Colonic mucosa (tissue), 4 donors: Measurements from ENCODE around the gene RFX4. TPM values are rescaled to one million over a fixed set of nuclear protein-coding genes. Genes with fewer than 3 reads are reported as not detected.

Experiments used
- DNase-seq: peaks from one replicate; pipeline ENCODE4 v3.0.0-alpha.2; 2020
- H3K27ac ChIP-seq: fragments of 200-600 bp; one replicate; pipeline ENCODE4 v1.8.0; 2021
- H3K27me3 ChIP-seq: fragments of 200-600 bp; one replicate; pipeline ENCODE4 v1.8.0; 2021
- H3K36me3 ChIP-seq: fragments of 200-600 bp; one replicate; pipeline ENCODE4 v1.8.0; 2021
- H3K4me1 ChIP-seq: fragments of 200-600 bp; one replicate; pipeline ENCODE4 v1.8.0; 2021; ENCODE audit warnings: mild to moderate bottlenecking
- H3K4me3 ChIP-seq: fragments of 200-600 bp; one replicate; pipeline ENCODE4 v1.8.0; 2021
- H3K9ac ChIP-seq, 2 donors: one replicate each; pipeline ENCODE4 v1.7.0; 2013; ENCODE audit warnings: control low read depth in 2 of 2, low read depth in 2 of 2, low read length in 2 of 2
- H3K9me3 ChIP-seq: fragments of 200-600 bp; one replicate; pipeline ENCODE4 v1.8.0; 2021
- intact Hi-C: fragments of 100-400 bp; cut with DNase I; formaldehyde crosslinking; loops from one replicate; pipeline ENCODE4 v1.14.1; 2022
- total RNA-seq, 2 donors: library from RNA; stranded (reverse); fragmentation: NEBNext Ultra II Directional in 1 of 2; extraction: Animal tissue kit (Norgen Biotek cat#: 25700) in 1 of 2; gene quantifications; one replicate each; pipeline ENCODE4 v1.2.1, GENCODE V29; 2021
- TF ChIP-seq, protein P1 (sequence below): fragments of 200-600 bp; IDR thresholded peaks from one replicate; pipeline ENCODE4 v1.8.0; 2022; ENCODE audit warnings: antibody characterized with exemption, mild to moderate bottlenecking
- donor health status: healthy.
- donor health status: DM: no; HTN: no; CAD: no.
- donor health status: DM: no; HTN: no; CAD: no.

The RFX4 gene
- total RNA-seq, 2 donors from 2014 or later = not detected

DNA sequence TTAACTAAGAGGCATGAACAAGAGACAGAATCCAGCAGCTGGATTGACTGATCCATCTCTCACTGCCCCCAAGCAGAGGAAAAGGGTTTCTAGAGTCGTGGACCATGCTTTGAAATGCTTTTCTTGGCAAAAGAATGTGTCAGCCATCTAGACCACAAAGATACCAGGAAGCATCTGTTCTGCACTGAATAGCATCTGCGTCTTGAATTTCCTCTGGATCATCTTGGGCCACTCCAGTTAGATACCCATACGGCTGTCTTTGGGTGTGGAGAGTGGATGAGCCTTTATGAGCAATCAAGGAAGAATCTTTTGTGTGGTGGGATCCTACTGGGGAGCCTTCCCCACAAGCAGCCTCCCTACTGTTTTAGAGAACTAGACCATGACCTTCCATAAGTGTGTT is 16.0 kb upstream of the RFX4 start:
- H3K36me3 ChIP-seq = no peaks in the 10 kb centered on the region
- TF ChIP-seq, protein P1, sequence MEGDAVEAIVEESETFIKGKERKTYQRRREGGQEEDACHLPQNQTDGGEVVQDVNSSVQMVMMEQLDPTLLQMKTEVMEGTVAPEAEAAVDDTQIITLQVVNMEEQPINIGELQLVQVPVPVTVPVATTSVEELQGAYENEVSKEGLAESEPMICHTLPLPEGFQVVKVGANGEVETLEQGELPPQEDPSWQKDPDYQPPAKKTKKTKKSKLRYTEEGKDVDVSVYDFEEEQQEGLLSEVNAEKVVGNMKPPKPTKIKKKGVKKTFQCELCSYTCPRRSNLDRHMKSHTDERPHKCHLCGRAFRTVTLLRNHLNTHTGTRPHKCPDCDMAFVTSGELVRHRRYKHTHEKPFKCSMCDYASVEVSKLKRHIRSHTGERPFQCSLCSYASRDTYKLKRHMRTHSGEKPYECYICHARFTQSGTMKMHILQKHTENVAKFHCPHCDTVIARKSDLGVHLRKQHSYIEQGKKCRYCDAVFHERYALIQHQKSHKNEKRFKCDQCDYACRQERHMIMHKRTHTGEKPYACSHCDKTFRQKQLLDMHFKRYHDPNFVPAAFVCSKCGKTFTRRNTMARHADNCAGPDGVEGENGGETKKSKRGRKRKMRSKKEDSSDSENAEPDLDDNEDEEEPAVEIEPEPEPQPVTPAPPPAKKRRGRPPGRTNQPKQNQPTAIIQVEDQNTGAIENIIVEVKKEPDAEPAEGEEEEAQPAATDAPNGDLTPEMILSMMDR = no peak
- H3K9me3 ChIP-seq = no peaks in the 10 kb centered on the region
- intact Hi-C loops = no loop called here
- no peak overlapping the region for H3K9ac ChIP-seq
- H3K27ac ChIP-seq = no peak overlapping the region
- no peaks in the 10 kb centered on the region for H3K4me1 ChIP-seq
- no peak for DNase-seq
- H3K27me3 ChIP-seq = no peaks in the 10 kb centered on the region
- no peak overlapping the region for H3K4me3 ChIP-seq

DNA sequence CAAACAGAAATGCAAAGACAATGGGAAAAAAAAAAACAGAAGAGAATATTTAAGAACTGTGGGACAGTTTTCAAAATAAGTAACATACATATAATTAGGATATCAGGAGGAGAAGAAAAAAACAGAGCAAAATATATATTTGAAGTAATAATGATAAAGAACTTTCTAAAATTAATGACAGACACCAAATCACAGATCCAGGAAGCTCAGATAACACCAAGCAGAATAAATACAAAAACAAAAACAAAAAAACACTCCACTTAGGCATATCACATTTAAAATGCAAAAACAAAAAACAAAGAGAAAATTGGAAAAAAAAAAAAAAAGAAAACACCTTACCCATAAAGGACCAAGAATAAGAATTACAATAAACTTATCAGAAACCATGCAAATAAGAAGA is 9.6 kb upstream of the RFX4 start:
- TF ChIP-seq, protein P1 = no peak
- no peaks in the 10 kb centered on the region for H3K36me3 ChIP-seq
- no peak for DNase-seq
- no peaks in the 10 kb centered on the region for H3K27me3 ChIP-seq
- no peak overlapping the region for H3K27ac ChIP-seq
- H3K9ac ChIP-seq = no peak overlapping the region
- no peak overlapping the region for H3K4me3 ChIP-seq
- no peaks in the 10 kb centered on the region for H3K9me3 ChIP-seq
- intact Hi-C loops = no loop called here
- H3K4me1 ChIP-seq = no peaks in the 10 kb centered on the region

DNA sequence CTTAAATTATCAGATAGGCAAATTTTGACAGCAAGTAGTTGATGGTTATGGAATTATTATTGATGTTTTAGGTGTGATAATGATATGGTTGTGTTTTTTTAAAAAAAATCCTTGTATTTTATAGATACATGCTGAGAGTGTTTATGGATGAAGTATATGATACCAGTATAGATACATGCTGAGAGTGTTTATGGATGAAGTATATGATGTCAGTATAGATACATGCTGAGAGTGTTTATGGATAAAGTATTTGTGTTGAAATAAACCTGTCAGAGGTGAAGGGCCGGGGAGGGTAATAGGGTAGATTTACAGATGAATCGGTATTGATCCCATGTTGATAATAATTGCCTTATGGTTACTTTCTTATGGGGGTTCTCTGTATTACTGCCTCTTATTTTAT is 6.0 kb upstream of the RFX4 start:
- no peak overlapping the region for H3K9ac ChIP-seq
- H3K36me3 ChIP-seq = no peaks in the 10 kb centered on the region
- TF ChIP-seq, protein P1 = no peak
- intact Hi-C loops = no loop called here
- H3K27ac ChIP-seq = no peak overlapping the region
- H3K27me3 ChIP-seq = peaks cover 19% of the 10 kb centered on the region
- H3K4me1 ChIP-seq = no peaks in the 10 kb centered on the region
- H3K9me3 ChIP-seq = no peaks in the 10 kb centered on the region
- no peak for DNase-seq
- no peak overlapping the region for H3K4me3 ChIP-seq

DNA sequence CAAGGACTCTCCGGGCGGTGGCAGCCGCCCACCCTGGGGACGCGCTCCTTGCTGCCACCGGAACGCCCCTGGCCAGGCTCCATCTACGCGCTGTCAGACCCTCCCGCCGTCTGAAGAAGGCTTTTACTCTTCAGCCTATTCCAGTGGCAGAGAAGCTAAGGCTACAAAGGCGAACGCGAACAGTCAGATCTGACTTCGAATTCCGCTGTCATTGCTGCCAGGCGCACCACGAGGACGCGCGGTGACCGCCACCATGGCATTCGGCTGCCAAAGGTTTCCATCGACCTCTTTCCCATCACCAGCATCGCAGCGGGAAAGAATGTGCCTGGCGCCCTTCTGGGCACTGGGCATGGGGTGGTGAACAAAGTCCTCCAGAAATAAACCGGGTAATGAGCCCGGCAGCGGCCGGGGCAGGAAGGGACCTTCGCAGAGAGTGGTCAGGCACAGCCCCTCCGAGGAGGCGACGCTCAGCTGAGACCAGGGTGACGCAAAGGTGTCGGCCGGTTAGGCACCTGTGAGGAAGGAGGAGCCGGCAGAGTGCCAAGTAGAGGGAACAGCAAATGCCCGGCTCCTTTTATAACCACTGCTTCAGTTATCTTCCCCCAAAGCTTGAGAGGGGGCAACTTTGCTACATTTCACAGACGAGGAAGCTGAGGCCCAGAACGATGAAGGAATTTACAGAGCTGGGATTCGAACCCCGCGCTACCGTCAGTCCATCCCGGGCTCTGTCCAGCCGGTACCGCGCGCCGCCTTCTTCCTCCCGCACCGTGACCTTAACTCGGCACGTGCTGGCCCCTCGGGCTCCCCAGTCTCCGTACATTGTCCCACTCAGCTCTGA is 1.9 kb upstream of the RFX4 start:
- Histone ChIP-seq H3K4me1 (no peaks in the 10 kb centered on the region), H3K27ac (no peak overlapping the region), H3K9ac (no peak overlapping the region), H3K4me3 (no peak overlapping the region), H3K27me3 (peaks cover 59% of the 10 kb centered on the region), H3K36me3 (no peaks in the 10 kb centered on the region), H3K9me3 (no peaks in the 10 kb centered on the region)
- intact Hi-C loops = no loop called here
- DNase-seq = no peak
- TF ChIP-seq, protein P1 = no peak

DNA sequence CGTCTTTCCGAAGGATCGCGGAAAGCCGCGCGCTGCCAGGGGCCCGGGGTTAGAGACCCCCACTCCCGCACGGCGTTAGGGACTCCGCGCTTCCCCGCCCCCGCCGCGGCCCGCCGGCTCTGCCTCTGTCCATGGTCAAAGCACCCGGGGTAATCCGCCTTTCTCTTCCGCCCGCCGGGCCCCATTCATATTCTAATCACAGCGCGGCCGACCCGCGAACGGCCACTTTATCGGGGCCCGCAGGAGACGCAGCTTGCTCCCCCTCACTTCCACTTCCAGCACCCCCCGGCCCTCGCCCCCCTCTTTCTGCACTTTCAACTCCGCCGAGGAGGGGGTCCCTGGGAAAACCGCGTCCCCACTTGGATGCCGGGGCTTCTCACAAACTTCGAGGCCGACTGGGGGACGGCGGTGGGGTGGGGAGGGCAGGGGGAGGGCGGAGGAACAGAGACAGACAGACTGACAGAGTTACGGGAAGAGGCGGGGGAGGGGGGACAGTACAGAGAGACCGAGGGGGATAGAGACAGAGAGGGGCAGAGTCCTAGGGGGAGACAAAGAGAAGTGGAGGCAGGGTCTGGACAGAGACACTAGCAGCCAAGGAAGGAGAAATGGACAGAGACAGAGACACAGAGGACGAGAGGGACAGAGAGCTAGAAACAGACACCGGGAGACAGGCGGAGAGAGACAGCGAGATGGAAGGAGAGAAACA is 1.1 kb upstream of the RFX4 start:
- Histone ChIP-seq H3K27ac (no peak overlapping the region), H3K36me3 (no peaks in the 10 kb centered on the region), H3K4me1 (no peaks in the 10 kb centered on the region), H3K9ac (no peak overlapping the region), H3K27me3 (peaks cover 67% of the 10 kb centered on the region), H3K9me3 (no peaks in the 10 kb centered on the region), H3K4me3 (no peak overlapping the region)
- intact Hi-C loops = no loop called here
- TF ChIP-seq, protein P1 = no peak
- DNase-seq = no peak
